Adrenal gland (tissue), 5 donors: Measurements from ENCODE around the gene ZKSCAN5.

Source experiments
- POLR2A ChIP-seq, 2 donors: fragments of 450-650 bp; IDR thresholded peaks; one replicate each; pipeline ENCODE4 v1.6.1; 2017; ENCODE audit warnings: antibody characterized with exemption in 2 of 2, mild to moderate bottlenecking in 2 of 2, moderate library complexity in 1 of 2
- TF ChIP-seq, protein P1 (sequence below), 6 experiments: fragments of 450-650 bp in 4 of 6; fragments of 200-600 bp in 2 of 6; sonication (generic) in 1 of 6; IDR thresholded peaks; 1 replicate in 5 of 6; 2 replicates in 1 of 6; pipeline versions ENCODE4 v1.5.1 to v1.8.0; 2016 to 2021; ENCODE audit warnings: antibody characterized with exemption in 6 of 6, mild to moderate bottlenecking in 2 of 6, moderate library complexity in 1 of 6
- donor health status: DM: no; HTN: no; CAD: no.

DNA sequence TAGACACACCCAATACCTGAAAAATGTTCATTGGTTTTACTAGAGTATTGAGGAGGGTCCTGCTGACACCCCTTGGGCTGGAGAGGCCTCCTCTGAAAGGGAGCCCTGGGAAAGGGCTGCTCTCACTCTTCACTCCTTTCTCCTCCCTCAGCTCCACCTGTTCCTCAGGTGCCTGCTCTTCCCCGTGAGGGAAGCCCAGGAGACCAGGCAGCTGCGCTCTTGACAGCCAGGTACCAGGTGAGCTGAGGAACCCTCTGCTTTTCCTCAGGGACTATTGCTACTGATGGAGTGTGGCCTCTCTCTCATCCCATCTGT, 57.2 kb downstream of the ZKSCAN5 start:
- TF ChIP-seq, protein P1, sequence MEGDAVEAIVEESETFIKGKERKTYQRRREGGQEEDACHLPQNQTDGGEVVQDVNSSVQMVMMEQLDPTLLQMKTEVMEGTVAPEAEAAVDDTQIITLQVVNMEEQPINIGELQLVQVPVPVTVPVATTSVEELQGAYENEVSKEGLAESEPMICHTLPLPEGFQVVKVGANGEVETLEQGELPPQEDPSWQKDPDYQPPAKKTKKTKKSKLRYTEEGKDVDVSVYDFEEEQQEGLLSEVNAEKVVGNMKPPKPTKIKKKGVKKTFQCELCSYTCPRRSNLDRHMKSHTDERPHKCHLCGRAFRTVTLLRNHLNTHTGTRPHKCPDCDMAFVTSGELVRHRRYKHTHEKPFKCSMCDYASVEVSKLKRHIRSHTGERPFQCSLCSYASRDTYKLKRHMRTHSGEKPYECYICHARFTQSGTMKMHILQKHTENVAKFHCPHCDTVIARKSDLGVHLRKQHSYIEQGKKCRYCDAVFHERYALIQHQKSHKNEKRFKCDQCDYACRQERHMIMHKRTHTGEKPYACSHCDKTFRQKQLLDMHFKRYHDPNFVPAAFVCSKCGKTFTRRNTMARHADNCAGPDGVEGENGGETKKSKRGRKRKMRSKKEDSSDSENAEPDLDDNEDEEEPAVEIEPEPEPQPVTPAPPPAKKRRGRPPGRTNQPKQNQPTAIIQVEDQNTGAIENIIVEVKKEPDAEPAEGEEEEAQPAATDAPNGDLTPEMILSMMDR (IDR thresholded peaks at IDR 0.05): no peak
- TF ChIP-seq POLR2A (IDR thresholded peaks at IDR 0.05): no peak
